ENCODE results near the gene WDR82.

WDR82 gene

GRCh38 chr3:52262447-52262846 is 16.0 kb downstream of the WDR82 start:
- Mint-ChIP-seq H3K9me3 (no peaks in the 10 kb centered on the region), H3K27ac (no peak overlapping the region), H3K4me3 (no peak overlapping the region), H3K27me3 (ENCODE audit: low read depth) (no peaks in the 10 kb centered on the region), H3K36me3 (ENCODE audit: low read depth) (peaks cover 90% of the 10 kb centered on the region), H3K4me1 (no peaks in the 10 kb centered on the region)
- TF ChIP-seq, protein P1, sequence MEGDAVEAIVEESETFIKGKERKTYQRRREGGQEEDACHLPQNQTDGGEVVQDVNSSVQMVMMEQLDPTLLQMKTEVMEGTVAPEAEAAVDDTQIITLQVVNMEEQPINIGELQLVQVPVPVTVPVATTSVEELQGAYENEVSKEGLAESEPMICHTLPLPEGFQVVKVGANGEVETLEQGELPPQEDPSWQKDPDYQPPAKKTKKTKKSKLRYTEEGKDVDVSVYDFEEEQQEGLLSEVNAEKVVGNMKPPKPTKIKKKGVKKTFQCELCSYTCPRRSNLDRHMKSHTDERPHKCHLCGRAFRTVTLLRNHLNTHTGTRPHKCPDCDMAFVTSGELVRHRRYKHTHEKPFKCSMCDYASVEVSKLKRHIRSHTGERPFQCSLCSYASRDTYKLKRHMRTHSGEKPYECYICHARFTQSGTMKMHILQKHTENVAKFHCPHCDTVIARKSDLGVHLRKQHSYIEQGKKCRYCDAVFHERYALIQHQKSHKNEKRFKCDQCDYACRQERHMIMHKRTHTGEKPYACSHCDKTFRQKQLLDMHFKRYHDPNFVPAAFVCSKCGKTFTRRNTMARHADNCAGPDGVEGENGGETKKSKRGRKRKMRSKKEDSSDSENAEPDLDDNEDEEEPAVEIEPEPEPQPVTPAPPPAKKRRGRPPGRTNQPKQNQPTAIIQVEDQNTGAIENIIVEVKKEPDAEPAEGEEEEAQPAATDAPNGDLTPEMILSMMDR (IDR thresholded peaks at IDR 0.05; ENCODE audit: unreplicated experiment in 3 of 3): no peak

DNA sequence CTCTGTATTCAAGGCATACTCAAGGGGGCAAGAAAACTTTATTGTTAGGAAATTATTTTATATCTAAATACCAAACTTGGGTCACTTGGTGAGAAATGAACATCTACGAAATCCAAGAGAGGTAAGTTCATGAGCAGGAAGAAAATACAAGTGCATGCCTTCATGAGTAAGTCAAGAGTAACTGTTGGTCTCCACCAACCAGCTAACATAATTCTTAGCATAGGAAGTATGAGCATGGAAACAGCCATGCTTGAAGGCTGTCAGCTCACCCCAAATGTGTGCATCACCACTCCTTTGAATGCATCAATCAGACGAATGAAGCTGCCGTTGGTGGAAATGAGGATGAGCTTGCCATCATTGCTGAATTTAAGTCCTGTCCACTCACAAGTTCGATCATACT is 19.0 kb downstream of the WDR82 start:
- TF ChIP-seq, protein P1 (IDR thresholded peaks at IDR 0.05; ENCODE audit: unreplicated experiment in 3 of 3): no peak
- no peak overlapping the region for H3K4me3 Mint-ChIP-seq
- peaks cover 90% of the 10 kb centered on the region for H3K36me3 Mint-ChIP-seq (ENCODE audit: low read depth)
- no peaks in the 10 kb centered on the region for H3K4me1 Mint-ChIP-seq
- no peak overlapping the region for H3K27ac Mint-ChIP-seq
- no peaks in the 10 kb centered on the region for H3K9me3 Mint-ChIP-seq
- no peaks in the 10 kb centered on the region for H3K27me3 Mint-ChIP-seq (ENCODE audit: low read depth)

GRCh38 chr3:52259035-52259434 is 19.4 kb downstream of the WDR82 start:
- Mint-ChIP-seq H3K36me3 (ENCODE audit: low read depth) (peaks cover 90% of the 10 kb centered on the region), H3K4me1 (no peaks in the 10 kb centered on the region), H3K9me3 (no peaks in the 10 kb centered on the region), H3K4me3 (no peak overlapping the region), H3K27ac (no peak overlapping the region), H3K27me3 (ENCODE audit: low read depth) (no peaks in the 10 kb centered on the region)
- TF ChIP-seq, protein P1 (IDR thresholded peaks at IDR 0.05; ENCODE audit: unreplicated experiment in 3 of 3): no peak

DNA sequence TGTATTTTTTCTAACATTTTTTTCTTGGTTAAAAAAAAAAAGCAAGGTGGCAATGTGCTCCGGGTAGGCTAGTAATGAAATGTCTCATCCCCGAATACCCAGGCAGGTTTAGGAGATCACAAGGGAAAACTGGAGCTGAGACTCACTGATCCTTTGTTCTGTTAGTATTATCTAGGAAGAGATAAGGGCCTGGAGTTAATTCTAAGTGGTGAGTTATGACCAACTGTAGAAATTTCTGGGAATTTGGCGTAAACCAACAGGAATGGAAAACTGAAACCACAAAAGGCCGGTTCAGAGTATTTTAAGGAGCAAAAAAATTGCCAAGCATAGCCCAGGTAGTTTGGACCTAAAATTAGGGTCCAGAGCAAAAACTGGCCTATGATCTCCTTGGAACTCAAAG is 20.5 kb downstream of the WDR82 start:
- Mint-ChIP-seq H3K9me3 (no peaks in the 10 kb centered on the region), H3K27ac (peak overlapping the region in 1 of 3 experiments; percentile 18), H3K36me3 (ENCODE audit: low read depth) (peaks cover 88% of the 10 kb centered on the region), H3K27me3 (ENCODE audit: low read depth) (no peaks in the 10 kb centered on the region), H3K4me1 (no peaks in the 10 kb centered on the region), H3K4me3 (no peak overlapping the region)
- TF ChIP-seq, protein P1 (IDR thresholded peaks at IDR 0.05; ENCODE audit: unreplicated experiment in 3 of 3): no peak

GRCh38 chr3:52256622-52257021 is 21.8 kb downstream of the WDR82 start:
- Mint-ChIP-seq H3K36me3 (ENCODE audit: low read depth) (peaks cover 90% of the 10 kb centered on the region), H3K9me3 (no peaks in the 10 kb centered on the region), H3K27me3 (ENCODE audit: low read depth) (no peaks in the 10 kb centered on the region), H3K4me3 (no peak overlapping the region), H3K4me1 (no peaks in the 10 kb centered on the region), H3K27ac (no peak overlapping the region)
- TF ChIP-seq, protein P1 (IDR thresholded peaks at IDR 0.05; ENCODE audit: unreplicated experiment in 3 of 3): no peak

GRCh38 chr3:52256159-52256558 is 22.3 kb downstream of the WDR82 start:
- Mint-ChIP-seq H3K27me3 (ENCODE audit: low read depth) (no peaks in the 10 kb centered on the region), H3K4me1 (no peaks in the 10 kb centered on the region), H3K27ac (no peak overlapping the region), H3K9me3 (no peaks in the 10 kb centered on the region), H3K36me3 (ENCODE audit: low read depth) (peaks cover 86% of the 10 kb centered on the region), H3K4me3 (no peak overlapping the region)
- TF ChIP-seq, protein P1 (IDR thresholded peaks at IDR 0.05; ENCODE audit: unreplicated experiment in 3 of 3): no peak

All from nephron (organoid).